ENCODE data around the gene FBXO11. TPM values are rescaled to one million over a fixed set of nuclear protein-coding genes. Genes with fewer than 3 reads are reported as not detected.

FBXO11 gene
- total RNA-seq, 2 experiments from 2014 or later: 61.1 to 64.0 TPM

- peaks cover 9% of the 10 kb centered on the region for H3K4me1 Mint-ChIP-seq
- H3K4me3 Mint-ChIP-seq: no peak overlapping the region
- H3K27ac Mint-ChIP-seq: no peak overlapping the region
- ATAC-seq (ENCODE audit: low read depth): no peak
- no peak for DNase-seq
- no peaks in the 10 kb centered on the region for H3K9me3 Mint-ChIP-seq
- no peaks in the 10 kb centered on the region for H3K27me3 Mint-ChIP-seq
- POLR2A ChIA-PET: no interaction called here
- H3K36me3 Mint-ChIP-seq: peaks cover 41% of the 10 kb centered on the region
Measured at GRCh38 chr2:47809903-47810302, 96.4 kb downstream of the FBXO11 start.

DNA sequence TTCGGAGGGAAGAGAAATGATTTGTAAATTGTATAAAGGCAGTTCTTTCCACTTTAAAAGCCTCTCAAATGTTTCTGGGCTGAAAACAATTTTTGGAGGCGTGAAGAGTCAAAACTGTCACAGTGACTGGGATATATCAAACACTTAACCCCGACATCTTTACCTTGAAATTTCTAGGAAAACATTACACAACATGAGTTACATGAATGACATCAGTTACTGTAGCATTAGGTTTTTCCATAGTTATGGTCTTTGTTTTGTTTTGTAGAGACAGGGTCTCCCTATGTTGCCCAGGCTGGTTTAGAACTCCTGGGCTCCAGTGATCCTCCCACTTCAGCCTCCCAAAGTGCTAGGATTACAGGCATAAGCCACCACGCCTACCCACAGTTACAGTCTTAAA lies 97.7 kb downstream of the FBXO11 start:
- H3K27ac Mint-ChIP-seq: no peak overlapping the region
- ATAC-seq (ENCODE audit: low read depth) (no peak), DNase-seq (no peak)
- no peak overlapping the region for H3K4me3 Mint-ChIP-seq
- H3K4me1 Mint-ChIP-seq: peaks cover 9% of the 10 kb centered on the region
- peaks cover 47% of the 10 kb centered on the region for H3K36me3 Mint-ChIP-seq
- POLR2A ChIA-PET: no interaction called here
- no peaks in the 10 kb centered on the region for H3K27me3 Mint-ChIP-seq
- H3K9me3 Mint-ChIP-seq: no peaks in the 10 kb centered on the region

- no peak overlapping the region for H3K4me3 Mint-ChIP-seq
- H3K9me3 Mint-ChIP-seq: peaks cover 5% of the 10 kb centered on the region
- POLR2A ChIA-PET: no interaction called here
- no peak overlapping the region for H3K27ac Mint-ChIP-seq
- H3K36me3 Mint-ChIP-seq: peaks cover 54% of the 10 kb centered on the region
- DNase-seq: no peak
- no peaks in the 10 kb centered on the region for H3K27me3 Mint-ChIP-seq
- no peak for ATAC-seq (ENCODE audit: low read depth)
- peaks cover 5% of the 10 kb centered on the region for H3K4me1 Mint-ChIP-seq
Measured at GRCh38 chr2:47805850-47806249, 100.4 kb downstream of the FBXO11 start.

- POLR2A ChIA-PET: no interaction called here
- Mint-ChIP-seq H3K9me3 (peaks cover 5% of the 10 kb centered on the region), H3K27me3 (no peaks in the 10 kb centered on the region), H3K27ac (no peak overlapping the region), H3K4me1 (peaks cover 6% of the 10 kb centered on the region), H3K4me3 (no peak overlapping the region), H3K36me3 (peaks cover 75% of the 10 kb centered on the region)
- no peak for ATAC-seq (ENCODE audit: low read depth)
- DNase-seq: no peak
Measured at GRCh38 chr2:47803770-47804169, 102.5 kb downstream of the FBXO11 start.

DNA sequence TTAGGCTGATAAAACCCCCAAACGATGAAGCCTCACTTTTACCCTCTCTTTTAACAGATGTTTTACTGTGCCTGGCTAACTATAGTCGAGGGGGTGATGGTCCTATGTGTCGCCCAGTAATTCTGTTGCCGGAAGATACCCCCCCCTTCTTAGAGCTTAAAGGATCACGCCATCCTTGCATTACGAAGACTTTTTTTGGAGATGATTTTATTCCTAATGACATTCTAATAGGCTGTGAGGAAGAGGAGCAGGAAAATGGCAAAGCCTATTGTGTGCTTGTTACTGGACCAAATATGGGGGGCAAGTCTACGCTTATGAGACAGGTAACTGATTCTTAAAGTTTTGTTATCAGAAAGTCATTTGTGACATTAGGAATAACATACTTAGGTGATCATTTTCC lies 102.9 kb downstream of the FBXO11 start:
- POLR2A ChIA-PET: no interaction called here
- peaks cover 6% of the 10 kb centered on the region for H3K4me1 Mint-ChIP-seq
- no peak overlapping the region for H3K4me3 Mint-ChIP-seq
- no peak overlapping the region for H3K27ac Mint-ChIP-seq
- ATAC-seq (ENCODE audit: low read depth) (no peak), DNase-seq (no peak)
- H3K36me3 Mint-ChIP-seq: peaks cover 78% of the 10 kb centered on the region
- H3K27me3 Mint-ChIP-seq: no peaks in the 10 kb centered on the region
- H3K9me3 Mint-ChIP-seq: peaks cover 5% of the 10 kb centered on the region

DNA sequence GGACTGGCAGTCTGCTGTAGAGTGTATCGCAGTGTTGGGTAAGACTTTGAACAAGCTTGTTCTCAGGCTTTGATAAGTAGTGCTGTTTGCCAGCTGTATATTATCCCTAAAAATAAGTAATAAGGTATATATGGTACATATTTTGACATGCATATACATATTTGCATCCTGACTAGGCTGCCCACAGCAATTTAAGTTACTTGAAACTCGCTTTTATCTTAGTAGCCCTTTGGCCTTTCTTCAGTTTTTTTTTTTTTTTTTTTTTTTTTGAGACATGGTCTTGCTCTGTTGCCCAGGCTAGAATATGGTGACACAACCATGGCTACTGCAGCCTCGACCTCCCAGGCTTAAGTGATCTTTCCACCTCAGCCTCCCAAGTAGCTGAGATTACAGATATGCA lies 105.2 kb downstream of the FBXO11 start:
- DNase-seq: no peak
- H3K27me3 Mint-ChIP-seq: no peaks in the 10 kb centered on the region
- peaks cover 84% of the 10 kb centered on the region for H3K36me3 Mint-ChIP-seq
- H3K27ac Mint-ChIP-seq: no peak overlapping the region
- peaks cover 1% of the 10 kb centered on the region for H3K4me1 Mint-ChIP-seq
- POLR2A ChIA-PET: interaction anchor here (0.7 kb wide), 1 partner anchor 721 kb away, joined by 6 read pairs; no protein-coding TSS in a partner anchor
- ATAC-seq (ENCODE audit: low read depth): no peak
- peaks cover 5% of the 10 kb centered on the region for H3K9me3 Mint-ChIP-seq
- no peak overlapping the region for H3K4me3 Mint-ChIP-seq

DNA sequence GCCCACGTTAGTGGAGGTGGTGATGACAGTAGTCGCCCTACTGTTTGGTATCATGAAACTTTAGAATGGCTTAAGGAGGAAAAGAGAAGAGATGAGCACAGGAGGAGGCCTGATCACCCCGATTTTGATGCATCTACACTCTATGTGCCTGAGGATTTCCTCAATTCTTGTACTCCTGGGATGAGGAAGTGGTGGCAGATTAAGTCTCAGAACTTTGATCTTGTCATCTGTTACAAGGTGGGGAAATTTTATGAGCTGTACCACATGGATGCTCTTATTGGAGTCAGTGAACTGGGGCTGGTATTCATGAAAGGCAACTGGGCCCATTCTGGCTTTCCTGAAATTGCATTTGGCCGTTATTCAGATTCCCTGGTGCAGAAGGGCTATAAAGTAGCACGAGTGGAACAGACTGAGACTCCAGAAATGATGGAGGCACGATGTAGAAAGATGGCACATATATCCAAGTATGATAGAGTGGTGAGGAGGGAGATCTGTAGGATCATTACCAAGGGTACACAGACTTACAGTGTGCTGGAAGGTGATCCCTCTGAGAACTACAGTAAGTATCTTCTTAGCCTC lies 107.2 kb downstream of the FBXO11 start:
- Mint-ChIP-seq H3K27me3 (no peaks in the 10 kb centered on the region), H3K9me3 (peaks cover 5% of the 10 kb centered on the region), H3K4me1 (peaks cover 1% of the 10 kb centered on the region), H3K36me3 (peaks cover 86% of the 10 kb centered on the region), H3K4me3 (no peak overlapping the region), H3K27ac (no peak overlapping the region)
- ATAC-seq (ENCODE audit: low read depth) (no peak), DNase-seq (no peak)
- POLR2A ChIA-PET: no interaction called here

GRCh38 chr2:47798631-47799030 lies 107.7 kb downstream of the FBXO11 start:
- peaks cover 5% of the 10 kb centered on the region for H3K9me3 Mint-ChIP-seq
- POLR2A ChIA-PET: no interaction called here
- ATAC-seq (ENCODE audit: low read depth) (no peak), DNase-seq (no peak)
- H3K4me3 Mint-ChIP-seq: no peak overlapping the region
- peak overlapping the region; percentile 19 for H3K27ac Mint-ChIP-seq
- H3K36me3 Mint-ChIP-seq: peaks cover 81% of the 10 kb centered on the region
- peaks cover 1% of the 10 kb centered on the region for H3K4me1 Mint-ChIP-seq
- no peaks in the 10 kb centered on the region for H3K27me3 Mint-ChIP-seq

GRCh38 chr2:47796090-47796697 lies 110.1 kb downstream of the FBXO11 start:
- POLR2A ChIA-PET: no interaction called here
- H3K9me3 Mint-ChIP-seq: no peaks in the 10 kb centered on the region
- H3K4me1 Mint-ChIP-seq: peaks cover 1% of the 10 kb centered on the region
- ATAC-seq (ENCODE audit: low read depth) (no peak), DNase-seq (no peak)
- H3K27me3 Mint-ChIP-seq: no peaks in the 10 kb centered on the region
- H3K4me3 Mint-ChIP-seq: no peak overlapping the region
- H3K27ac Mint-ChIP-seq: no peak overlapping the region
- H3K36me3 Mint-ChIP-seq: peaks cover 68% of the 10 kb centered on the region

DNA sequence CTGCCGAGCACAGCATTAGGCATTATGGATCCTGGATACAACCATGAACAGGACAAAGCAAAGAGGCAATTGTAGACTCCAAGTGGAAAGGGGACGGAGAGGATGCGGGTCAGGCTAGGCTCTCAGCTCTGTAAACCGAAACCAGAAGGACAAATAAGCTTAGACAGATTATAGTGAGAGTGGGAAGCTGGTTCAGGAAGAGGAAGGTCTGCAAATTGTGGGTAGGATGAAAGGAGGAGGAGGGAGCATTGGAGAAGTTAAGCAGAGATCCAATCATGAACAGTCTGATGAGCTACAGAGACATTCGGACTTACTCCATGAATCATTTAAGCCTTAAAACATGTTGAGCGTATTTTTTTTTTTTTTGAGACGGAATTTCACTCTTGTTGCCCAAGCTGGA lies 120.3 kb downstream of the FBXO11 start:
- peak overlapping the region; percentile 94 for H3K4me3 Mint-ChIP-seq
- DNase-seq (no peak), ATAC-seq (ENCODE audit: low read depth) (no peak)
- H3K4me1 Mint-ChIP-seq: peaks cover 18% of the 10 kb centered on the region
- POLR2A ChIA-PET: no interaction called here
- peak overlapping the region; percentile 22 for H3K27ac Mint-ChIP-seq
- no peaks in the 10 kb centered on the region for H3K9me3 Mint-ChIP-seq
- H3K27me3 Mint-ChIP-seq: no peaks in the 10 kb centered on the region
- H3K36me3 Mint-ChIP-seq: peaks cover 8% of the 10 kb centered on the region

DNA sequence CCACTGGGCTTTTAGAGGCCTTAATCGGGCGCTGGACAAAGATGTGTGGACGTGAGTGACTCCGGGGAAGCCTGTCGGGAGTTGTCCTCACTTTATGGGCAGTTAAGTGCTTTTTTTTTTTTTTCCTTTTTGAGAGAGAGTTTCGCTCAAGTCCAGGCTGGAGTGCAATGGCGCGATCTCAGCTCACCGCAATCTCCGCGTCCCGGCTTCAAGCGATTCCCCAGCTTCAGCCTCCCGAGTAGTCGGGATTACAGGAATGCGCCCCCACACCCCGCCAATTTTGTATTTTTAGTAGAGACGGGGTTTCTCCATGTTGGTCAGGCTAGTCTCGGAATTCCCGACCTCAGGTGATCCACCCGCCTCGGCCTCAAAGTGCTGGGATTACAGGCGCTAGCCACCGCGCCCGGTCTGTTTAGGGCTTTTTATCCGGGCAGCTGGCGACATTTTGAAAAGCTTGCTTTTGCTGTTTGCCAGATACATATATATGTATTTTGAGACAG lies 121.9 kb downstream of the FBXO11 start:
- POLR2A ChIA-PET: interaction anchor here (1.5 to 3.0 kb wide), 2 partner anchors 11 to 13 kb away, joined by 7 read pairs; no protein-coding TSS in a partner anchor
- peak overlapping the region; percentile 94 for H3K4me3 Mint-ChIP-seq
- H3K27me3 Mint-ChIP-seq: no peaks in the 10 kb centered on the region
- peaks cover 7% of the 10 kb centered on the region for H3K36me3 Mint-ChIP-seq
- H3K9me3 Mint-ChIP-seq: no peaks in the 10 kb centered on the region
- peaks cover 16% of the 10 kb centered on the region for H3K4me1 Mint-ChIP-seq
- peak overlapping the region; percentile 82 for H3K27ac Mint-ChIP-seq
- DNase-seq (no peak), ATAC-seq (ENCODE audit: low read depth) (no peak)

GRCh38 chr2:47783486-47784351 lies 122.6 kb downstream of the FBXO11 start:
- Mint-ChIP-seq H3K27me3 (no peaks in the 10 kb centered on the region), H3K4me1 (peaks cover 16% of the 10 kb centered on the region), H3K27ac (peak overlapping the region; percentile 90), H3K9me3 (no peaks in the 10 kb centered on the region), H3K4me3 (peak overlapping the region; percentile 94), H3K36me3 (peaks cover 7% of the 10 kb centered on the region)
- peak; percentile 32 for ATAC-seq (ENCODE audit: low read depth)
- DNase-seq: peak; percentile 74
- POLR2A ChIA-PET: interaction anchor here (1.0 to 3.0 kb wide), 6 partner anchors 9 to 380 kb away, joined by 3 to 15 read pairs (median 7); partner anchors contain the start of genes FBXO11 and MSH2

- H3K4me1 Mint-ChIP-seq: peaks cover 16% of the 10 kb centered on the region
- POLR2A ChIA-PET: interaction anchor here (0.5 to 3.0 kb wide), 9 partner anchors 10 to 665 kb away, joined by 3 to 15 read pairs (median 6); partner anchors contain the start of genes FBXO11 and MSH2
Measured at GRCh38 chr2:47782671-47783485, 123.4 kb downstream of the FBXO11 start, which contains the start of gene MSH6. TSS of gene MSH6 (plus strand) at chr2:47783145. CDS start at chr2:47783234, 89 bp downstream.

More at GRCh38 chr2:47782671-47783485, 123.4 kb downstream of the FBXO11 start, which contains the start of gene MSH6:
- ATAC-seq (ENCODE audit: low read depth) (peak; percentile 87), DNase-seq (peak; percentile 95)
- peaks cover 7% of the 10 kb centered on the region for H3K36me3 Mint-ChIP-seq
- peak within 1 kb of the TSS; percentile 90 for H3K27ac Mint-ChIP-seq
- H3K4me3 Mint-ChIP-seq: peak within 1 kb of the TSS; percentile 94
- H3K9me3 Mint-ChIP-seq: no peaks in the 10 kb centered on the region
- H3K27me3 Mint-ChIP-seq: no peaks in the 10 kb centered on the region

All from activated naive CD8-positive, alpha-beta T cell treated with anti-CD3 and anti-CD28 coated beads, Interleukin-2, amount 10 ng/mL, durations not matched to agents 7 days and 5 days (primary cell).